Measurements from ENCODE around the gene USP17L27.
"Not testable (repeated sequence)": the region's sequence is repeated elsewhere in the genome, so short reads cannot be mapped to it uniquely, and the experiment has no call there.

- TF ChIP-seq CTCF (conservative IDR thresholded peaks at IDR 0.05); EZH2 (IDR thresholded peaks at IDR 0.05; ENCODE audit: low read depth): not testable (repeated sequence)
Measured at GRCh38 chr4:9334358-9334757, 9.6 kb upstream of the USP17L27 start, which contains the start of gene USP17L26.
